HG02852 (cell line): ENCODE results near the gene RPUSD3.
"Not testable (repeated sequence)": the region's sequence is repeated elsewhere in the genome, so short reads cannot be mapped to it uniquely, and the experiment has no call there.

Experiments
- ATAC-seq: cut with Tn5 transposase; IDR thresholded peaks from one replicate; pipeline ENCODE4 v1.9.1; 2021; ENCODE audit warnings: mild to moderate bottlenecking, moderate library complexity; ENCODE audit not compliant: unreplicated experiment

The RPUSD3 gene

GRCh38 chr3:9843715-9844438 is at the start of gene RPUSD3:
TSS of gene RPUSD3 (minus strand) at chr3:9844008. CDS start at chr3:9843990, 18 bp downstream.
- ATAC-seq = peak; percentile 98

- ATAC-seq = no peak
Measured at GRCh38 chr3:9891072-9891622, 47.3 kb upstream of the RPUSD3 start.

- peak; percentile 80 for ATAC-seq
Measured at GRCh38 chr3:9890249-9891071, 46.7 kb upstream of the RPUSD3 start, which contains the start of gene JAGN1. TSS of gene JAGN1 (plus strand) at chr3:9890610. CDS start at chr3:9890723, 113 bp downstream.

- no peak for ATAC-seq
Measured at GRCh38 chr3:9889405-9889804, 45.6 kb upstream of the RPUSD3 start.

GRCh38 chr3:9888540-9888939 is 44.7 kb upstream of the RPUSD3 start:
- ATAC-seq = no peak

- ATAC-seq = no peak
Measured at GRCh38 chr3:9887480-9887879, 43.7 kb upstream of the RPUSD3 start.

- no peak for ATAC-seq
Measured at GRCh38 chr3:9886328-9886727, 42.5 kb upstream of the RPUSD3 start.

- no peak for ATAC-seq
Measured at GRCh38 chr3:9884555-9885165, 40.9 kb upstream of the RPUSD3 start.

- ATAC-seq = no peak
Measured at GRCh38 chr3:9883706-9884554, 40.1 kb upstream of the RPUSD3 start.

GRCh38 chr3:9881441-9881840 is 37.6 kb upstream of the RPUSD3 start:
- ATAC-seq = no peak

- ATAC-seq = no peak
Measured at GRCh38 chr3:9879830-9880549, 36.2 kb upstream of the RPUSD3 start, which contains the start of gene CIDEC. TSS of gene CIDEC (minus strand) at chr3:9880253. CDS start at chr3:9878486, 1,767 bp downstream.

GRCh38 chr3:9878700-9879099 is 34.9 kb upstream of the RPUSD3 start:
- no peak for ATAC-seq

- ATAC-seq = no peak
Measured at GRCh38 chr3:9876991-9877390, 33.2 kb upstream of the RPUSD3 start.

- not testable (repeated sequence) for ATAC-seq
Measured at GRCh38 chr3:9876255-9876654, 32.4 kb upstream of the RPUSD3 start.

- no peak for ATAC-seq
Measured at GRCh38 chr3:9875448-9875847, 31.6 kb upstream of the RPUSD3 start.

GRCh38 chr3:9872067-9872466 is 28.3 kb upstream of the RPUSD3 start:
- not testable (repeated sequence) for ATAC-seq

- no peak for ATAC-seq
Measured at GRCh38 chr3:9870978-9871377, 27.2 kb upstream of the RPUSD3 start.

- no peak for ATAC-seq
Measured at GRCh38 chr3:9869955-9870354, 26.1 kb upstream of the RPUSD3 start.

GRCh38 chr3:9867106-9867505 is 23.3 kb upstream of the RPUSD3 start:
- ATAC-seq = no peak

GRCh38 chr3:9866639-9867038 is 22.8 kb upstream of the RPUSD3 start:
- no peak for ATAC-seq
